Lower leg skin (tissue), 3 donors: Measurements from ENCODE around the gene SHOX.

Experiments
- POLR2A ChIP-seq, 2 donors: fragments of 450-650 bp; IDR thresholded peaks; one replicate each; pipeline ENCODE4 v1.6.1; 2016 to 2017; ENCODE audit warnings: antibody characterized with exemption in 2 of 2, mild to moderate bottlenecking in 1 of 2, moderate library complexity in 1 of 2
- TF ChIP-seq, protein P1 (sequence below), 3 donors: fragments of 450-650 bp; IDR thresholded peaks; one replicate each; pipeline ENCODE4 v1.5.1; 2016; ENCODE audit warnings: antibody characterized with exemption in 3 of 3, mild to moderate bottlenecking in 3 of 3, moderate library complexity in 2 of 3

DNA sequence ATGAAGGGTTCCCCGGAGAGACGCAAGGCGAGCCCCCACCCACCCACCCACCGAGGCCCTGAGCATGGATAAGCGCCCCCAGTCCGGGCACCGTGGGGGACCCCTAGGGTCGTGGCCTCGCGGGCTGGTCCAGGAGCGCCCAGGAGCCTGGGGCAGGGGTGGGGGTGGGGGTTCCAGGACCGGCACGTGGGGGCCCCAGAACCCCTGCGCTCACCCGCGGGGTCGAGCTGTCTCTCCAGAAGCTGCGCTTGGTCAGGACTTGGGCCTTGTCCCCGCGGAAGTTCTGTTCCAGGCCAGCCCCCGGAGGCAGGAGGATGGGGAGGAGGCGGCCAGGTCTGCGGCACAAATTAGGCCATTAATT is 11.2 kb upstream of the SHOX start:
- TF ChIP-seq, protein P1, sequence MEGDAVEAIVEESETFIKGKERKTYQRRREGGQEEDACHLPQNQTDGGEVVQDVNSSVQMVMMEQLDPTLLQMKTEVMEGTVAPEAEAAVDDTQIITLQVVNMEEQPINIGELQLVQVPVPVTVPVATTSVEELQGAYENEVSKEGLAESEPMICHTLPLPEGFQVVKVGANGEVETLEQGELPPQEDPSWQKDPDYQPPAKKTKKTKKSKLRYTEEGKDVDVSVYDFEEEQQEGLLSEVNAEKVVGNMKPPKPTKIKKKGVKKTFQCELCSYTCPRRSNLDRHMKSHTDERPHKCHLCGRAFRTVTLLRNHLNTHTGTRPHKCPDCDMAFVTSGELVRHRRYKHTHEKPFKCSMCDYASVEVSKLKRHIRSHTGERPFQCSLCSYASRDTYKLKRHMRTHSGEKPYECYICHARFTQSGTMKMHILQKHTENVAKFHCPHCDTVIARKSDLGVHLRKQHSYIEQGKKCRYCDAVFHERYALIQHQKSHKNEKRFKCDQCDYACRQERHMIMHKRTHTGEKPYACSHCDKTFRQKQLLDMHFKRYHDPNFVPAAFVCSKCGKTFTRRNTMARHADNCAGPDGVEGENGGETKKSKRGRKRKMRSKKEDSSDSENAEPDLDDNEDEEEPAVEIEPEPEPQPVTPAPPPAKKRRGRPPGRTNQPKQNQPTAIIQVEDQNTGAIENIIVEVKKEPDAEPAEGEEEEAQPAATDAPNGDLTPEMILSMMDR (IDR thresholded peaks at IDR 0.05) = no peak
- no peak for TF ChIP-seq POLR2A (IDR thresholded peaks at IDR 0.05)
